HepG2 (cell line): Measurements from ENCODE around the gene RAPSN. TPM values are rescaled to one million over a fixed set of nuclear protein-coding genes. Genes with fewer than 3 reads are reported as not detected.

Experiments used
- ARNT2 ChIP-seq: sonication (generic); formaldehyde crosslinking; IDR thresholded peaks from 2 replicates; pipeline ENCODE4 v1.8.0; 2022; ENCODE audit warnings: mild to moderate bottlenecking, low read depth, missing genetic modification reagents, moderate library complexity
- ATAD3A ChIP-seq: sonication (generic); formaldehyde crosslinking; IDR thresholded peaks from 2 replicates; pipeline ENCODE4 v1.4.0; 2020; ENCODE audit warnings: missing genetic modification reagents
- BCL6 ChIP-seq: IDR thresholded peaks from 2 replicates; pipeline ENCODE4 v1.6.1; 2016; ENCODE audit warnings: missing genetic modification reagents, missing compliant biosample characterization
- CENPBD1 ChIP-seq: sonication (generic); formaldehyde crosslinking; IDR thresholded peaks from 2 replicates; pipeline ENCODE4 v1.8.0; 2022; ENCODE audit warnings: missing genetic modification reagents, low read depth, mild to moderate bottlenecking, borderline replicate concordance
- E2F1 ChIP-seq: sonication (generic); formaldehyde crosslinking; IDR thresholded peaks from 2 replicates; pipeline ENCODE4 v1.5.0; 2020; ENCODE audit warnings: missing genetic modification reagents
- HDAC1 ChIP-seq: sonication (generic); formaldehyde crosslinking; IDR thresholded peaks from 2 replicates; pipeline ENCODE4 v1.5.1; 2020; ENCODE audit warnings: mild to moderate bottlenecking, missing genetic modification reagents
- HMGA1 ChIP-seq: sonication (generic); formaldehyde crosslinking; conservative IDR thresholded peaks from 2 replicates; pipeline ENCODE4 v1.4.0; 2020; ENCODE audit warnings: missing genetic modification reagents
- LBX2 ChIP-seq: sonication (generic); formaldehyde crosslinking; IDR thresholded peaks from 2 replicates; pipeline ENCODE4 v1.5.0; 2020; ENCODE audit warnings: missing genetic modification reagents, mild to moderate bottlenecking, borderline replicate concordance
- MAZ ChIP-seq, 2 experiments: sonication (generic) in 1 of 2; formaldehyde crosslinking in 1 of 2; IDR thresholded peaks; 2 replicates each; pipeline versions ENCODE4 v1.5.0 to v1.6.1; 2012 to 2020; ENCODE audit warnings: low read depth in 2 of 2, mild to moderate bottlenecking in 2 of 2, borderline replicate concordance in 1 of 2, improper control_type of control experiment in 1 of 2, low read length in 1 of 2, missing genetic modification reagents in 1 of 2, moderate library complexity in 1 of 2
- ONECUT2 ChIP-seq: sonication (generic); formaldehyde crosslinking; IDR thresholded peaks from 2 replicates; pipeline ENCODE4 v1.4.0; 2020; ENCODE audit warnings: missing genetic modification reagents
- RORA ChIP-seq: sonication (generic); formaldehyde crosslinking; IDR thresholded peaks from 2 replicates; pipeline ENCODE4 v1.5.0; 2020; ENCODE audit warnings: mild to moderate bottlenecking, missing genetic modification reagents, moderate library complexity
- SATB2 ChIP-seq: sonication (generic); formaldehyde crosslinking; IDR thresholded peaks from 2 replicates; pipeline ENCODE4 v1.5.0; 2020; ENCODE audit warnings: missing genetic modification reagents
- SCMH1 ChIP-seq: sonication (generic); formaldehyde crosslinking; IDR thresholded peaks from 2 replicates; pipeline ENCODE4 v1.9.0; 2021; ENCODE audit warnings: missing genetic modification reagents, mild to moderate bottlenecking, borderline replicate concordance
- SMAD9 ChIP-seq: sonication (generic); formaldehyde crosslinking; IDR thresholded peaks from 2 replicates; pipeline ENCODE4 v1.5.1; 2020; ENCODE audit warnings: mild to moderate bottlenecking, missing genetic modification reagents
- SSRP1 ChIP-seq: IDR thresholded peaks from 2 replicates; pipeline ENCODE4 v1.6.1; 2016; ENCODE audit warnings: control low read depth
- THAP11 ChIP-seq: IDR thresholded peaks from 2 replicates; pipeline ENCODE4 v1.6.1; 2016; ENCODE audit warnings: missing biosample characterization, missing genetic modification reagents
- TRIM22 ChIP-seq: fragments of 450-650 bp; IDR thresholded peaks from 2 replicates; pipeline ENCODE4 v1.6.1; 2017
- ZBTB26 ChIP-seq: IDR thresholded peaks from 2 replicates; pipeline ENCODE4 v1.6.1; 2016; ENCODE audit warnings: missing compliant biosample characterization, missing genetic modification reagents, borderline replicate concordance
- ZFP91 ChIP-seq: sonication (generic); formaldehyde crosslinking; IDR thresholded peaks from 2 replicates; pipeline ENCODE4 v1.9.0; 2022; ENCODE audit warnings: missing genetic modification reagents, mild to moderate bottlenecking, borderline replicate concordance
- ZNF556 ChIP-seq: sonication (generic); formaldehyde crosslinking; IDR thresholded peaks from 2 replicates; pipeline ENCODE4 v1.4.0; 2020; ENCODE audit warnings: mild to moderate bottlenecking, missing genetic modification reagents, borderline replicate concordance
- ZNF792 ChIP-seq: IDR thresholded peaks from 2 replicates; pipeline ENCODE4 v1.6.1; 2016
- polyA plus RNA-seq, 8 experiments: library from polyadenylated mRNA; depleted of rRNA in 3 of 8; stranded (reverse) in 7 of 8; unstranded in 1 of 8; fragments of >200 nt; fragmentation: Illumina TruSeq in 4 of 8; extraction: Trizol in 4 of 8; gene quantifications; 2 replicates each; pipeline versions ENCODE4 v1.2.1 to v1.2.3, GENCODE V29; 2011 to 2016; ENCODE audit warnings: low read depth in 4 of 8, missing spikeins in 1 of 8, mixed read lengths in 1 of 8; ENCODE audit not compliant: insufficient read depth in 1 of 8
- total RNA-seq, 5 experiments: library from RNA; depleted of rRNA; stranded (reverse); fragments of >200 nt; fragmentation: Illumina TruSeq; extraction: Trizol; gene quantifications; 2 replicates each; pipeline ENCODE4 v1.2.3, GENCODE V29; 2016; ENCODE audit warnings: low read depth in 1 of 5

The RAPSN gene
- total and polyA plus RNA-seq, 2 of the 13 experiments (the other 11 are each of a cell fraction or from before 2014, with no cell fraction given): 0.15 to 1.2 TPM

GRCh38 chr11:47407746-47408590 lies 41.0 kb downstream of the RAPSN start, which contains the start of gene SLC39A13 (continued):
- TF ChIP-seq E2F1 (0 out of 2 replicates have a peak, but pooled peaks have one; percentile 34), ZNF556 (peak; percentile 97), BCL6 (CRISPR knock-in tag) (peak; percentile 39; the same call in 1 of the 2 replicates), SSRP1 (no peak), ARNT2 (CRISPR knock-in tag) (peak; percentile 80), ZFP91 (peak; percentile 78), ONECUT2 (CRISPR knock-in tag) (peak; percentile 47; the same call in 1 of the 2 replicates), SCMH1 (CRISPR knock-in tag) (no peak), SATB2 (CRISPR knock-in tag) (0 out of 2 replicates have a peak, but pooled peaks have one; percentile 63), ZNF792 (CRISPR knock-in tag) (peak; percentile 34; the same call in 1 of the 2 replicates), TRIM22 (no peak), RORA (CRISPR knock-in tag) (0 out of 2 replicates have a peak, but pooled peaks have one; percentile 49), LBX2 (no peak; the same call in 1 of the 2 replicates), ZBTB26 (CRISPR knock-in tag) (peak; percentile 53; the same call in 1 of the 2 replicates), SMAD9 (CRISPR knock-in tag) (no peak), MAZ (IDR thresholded peaks at IDR 0.05; ENCODE audit: borderline replicate concordance, low read depth, low read length) (peak; percentile 93), MAZ (CRISPR knock-in tag; IDR thresholded peaks at IDR 0.05; ENCODE audit: low read depth) (peak; percentile 94), THAP11 (CRISPR knock-in tag) (peak; percentile 95), ATAD3A (CRISPR knock-in tag) (no peak), CENPBD1 (CRISPR knock-in tag) (0 out of 2 replicates have a peak, but pooled peaks have one; percentile 15), HDAC1 (CRISPR knock-in tag) (peak; percentile 92), HMGA1 (CRISPR knock-in tag) (no peak)
